KOPT-K1 (cell line): Measurements from ENCODE around the gene CYP39A1.

Experiments used
- H3K27ac ChIP-seq: fragments of 200-600 bp; sonication (generic); 2 replicates; pipeline ENCODE4 v1.5.1; 2016; ENCODE audit warnings: antibody characterized with exemption, mild to moderate bottlenecking, low read depth, low read length; ENCODE audit not compliant: poor library complexity, severe bottlenecking
- H3K36me3 ChIP-seq: fragments of 200-600 bp; sonication (generic); 2 replicates; pipeline ENCODE4 v1.5.1; 2017; ENCODE audit warnings: antibody characterized with exemption, mild to moderate bottlenecking, low read length, moderate library complexity; ENCODE audit not compliant: insufficient read depth
- H3K9me3 ChIP-seq: fragments of 200-600 bp; sonication (generic); 2 replicates; pipeline ENCODE4 v1.5.1; 2017; ENCODE audit warnings: antibody characterized with exemption, low read length, mild to moderate bottlenecking; ENCODE audit not compliant: insufficient read depth, poor library complexity, severe bottlenecking

Gene CYP39A1

DNA sequence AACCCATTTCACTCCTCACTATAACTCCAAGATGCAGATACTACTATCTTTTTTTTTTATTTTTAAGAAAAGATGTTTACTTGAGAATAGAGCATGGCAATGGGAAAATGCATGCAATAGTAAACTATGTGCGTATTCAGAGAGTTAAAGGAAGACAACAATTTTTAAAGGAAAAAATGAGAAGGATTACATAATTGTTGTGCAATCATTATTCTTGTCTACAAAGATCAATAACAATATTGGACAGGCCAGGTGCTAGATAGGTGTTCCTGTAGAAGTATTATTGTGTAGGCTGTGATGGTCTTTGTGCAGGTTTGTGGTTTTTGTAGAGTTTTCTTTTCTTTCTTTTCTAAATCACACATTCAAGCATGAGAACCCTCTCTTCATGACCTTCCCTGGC is 20.6 kb downstream of the CYP39A1 start:
- Histone ChIP-seq H3K9me3 (no peaks in the 10 kb centered on the region), H3K36me3 (no peaks in the 10 kb centered on the region), H3K27ac (no peak overlapping the region)

DNA sequence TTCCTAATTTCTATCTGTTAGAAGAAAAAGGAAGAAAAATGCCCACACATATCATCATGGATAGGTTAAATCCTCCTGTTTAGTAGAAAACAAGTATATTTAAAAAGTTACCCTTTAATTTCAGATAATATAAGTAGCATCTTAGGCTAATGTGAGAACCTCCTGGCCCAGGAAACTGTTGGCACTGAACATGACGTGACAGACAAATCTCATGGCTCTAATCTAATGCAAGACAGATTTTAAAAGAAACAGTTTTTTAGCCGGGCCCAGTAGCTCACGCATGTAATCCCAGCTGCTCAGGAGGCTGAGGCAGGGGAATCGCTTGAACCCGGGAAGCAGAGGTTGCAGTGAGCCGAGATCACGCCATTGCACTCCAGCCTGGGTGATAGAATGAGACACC is 22.9 kb downstream of the CYP39A1 start:
- Histone ChIP-seq H3K36me3 (no peaks in the 10 kb centered on the region), H3K27ac (no peak overlapping the region), H3K9me3 (no peaks in the 10 kb centered on the region)

DNA sequence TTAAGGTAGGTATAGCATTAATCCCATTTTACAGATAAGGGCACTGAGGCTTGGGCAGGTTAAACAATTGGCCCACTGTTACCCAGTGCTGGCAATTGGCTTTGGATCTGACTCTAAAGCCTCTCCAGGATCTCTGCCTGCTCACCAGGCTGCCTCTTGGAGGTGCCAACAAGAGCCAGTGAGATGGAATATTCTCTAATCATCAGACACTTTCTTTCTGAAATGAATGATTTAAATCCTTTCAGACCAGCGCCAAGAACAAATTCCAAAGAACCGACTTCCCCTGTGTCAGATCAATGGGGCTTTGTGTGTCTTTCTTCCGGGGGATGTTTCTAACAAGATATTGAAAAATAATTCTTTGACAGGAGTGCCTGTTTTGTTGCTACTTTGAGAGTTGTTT is 23.6 kb downstream of the CYP39A1 start:
- no peaks in the 10 kb centered on the region for H3K36me3 ChIP-seq
- H3K9me3 ChIP-seq = no peaks in the 10 kb centered on the region
- H3K27ac ChIP-seq = no peak overlapping the region

DNA sequence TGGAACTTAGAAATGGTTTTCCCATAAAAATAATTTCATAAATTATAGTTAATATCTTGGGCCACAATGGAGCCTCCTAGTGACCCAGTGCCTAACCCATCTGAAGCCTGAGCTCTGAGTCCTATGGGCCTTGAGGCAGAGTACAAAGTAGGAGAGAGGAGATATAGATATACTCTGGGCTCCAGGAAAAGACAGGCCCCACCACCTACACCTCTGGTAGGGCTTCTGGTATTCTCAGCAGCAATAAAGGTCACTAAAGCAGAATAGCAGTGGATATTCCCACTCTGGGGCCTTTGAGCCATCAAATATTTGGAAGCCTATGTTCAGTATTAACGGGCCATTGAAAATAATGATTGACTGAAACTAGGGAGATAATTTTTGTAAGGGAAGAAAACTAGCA is 24.1 kb downstream of the CYP39A1 start:
- Histone ChIP-seq H3K27ac (no peak overlapping the region), H3K9me3 (no peaks in the 10 kb centered on the region), H3K36me3 (no peaks in the 10 kb centered on the region)

DNA sequence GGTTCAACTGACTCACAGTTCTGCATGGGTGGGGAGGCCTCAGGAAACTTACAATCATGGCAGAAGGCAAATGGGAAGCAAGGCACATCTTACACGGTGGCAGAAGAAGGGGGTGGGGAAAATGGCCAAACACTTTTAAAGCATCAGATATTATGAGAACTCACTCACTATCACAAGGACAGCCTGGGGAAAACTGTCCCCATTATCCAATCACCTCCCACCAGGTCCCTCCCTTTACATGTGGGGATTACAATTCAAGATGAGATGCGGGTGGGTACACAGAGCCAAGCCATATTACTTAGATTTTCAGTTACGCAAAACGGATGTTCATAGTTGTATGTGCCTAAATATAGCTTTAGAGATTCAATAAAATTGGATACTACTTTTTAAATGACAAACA is 25.6 kb downstream of the CYP39A1 start:
- no peaks in the 10 kb centered on the region for H3K36me3 ChIP-seq
- H3K9me3 ChIP-seq = no peaks in the 10 kb centered on the region
- H3K27ac ChIP-seq = no peak overlapping the region

DNA sequence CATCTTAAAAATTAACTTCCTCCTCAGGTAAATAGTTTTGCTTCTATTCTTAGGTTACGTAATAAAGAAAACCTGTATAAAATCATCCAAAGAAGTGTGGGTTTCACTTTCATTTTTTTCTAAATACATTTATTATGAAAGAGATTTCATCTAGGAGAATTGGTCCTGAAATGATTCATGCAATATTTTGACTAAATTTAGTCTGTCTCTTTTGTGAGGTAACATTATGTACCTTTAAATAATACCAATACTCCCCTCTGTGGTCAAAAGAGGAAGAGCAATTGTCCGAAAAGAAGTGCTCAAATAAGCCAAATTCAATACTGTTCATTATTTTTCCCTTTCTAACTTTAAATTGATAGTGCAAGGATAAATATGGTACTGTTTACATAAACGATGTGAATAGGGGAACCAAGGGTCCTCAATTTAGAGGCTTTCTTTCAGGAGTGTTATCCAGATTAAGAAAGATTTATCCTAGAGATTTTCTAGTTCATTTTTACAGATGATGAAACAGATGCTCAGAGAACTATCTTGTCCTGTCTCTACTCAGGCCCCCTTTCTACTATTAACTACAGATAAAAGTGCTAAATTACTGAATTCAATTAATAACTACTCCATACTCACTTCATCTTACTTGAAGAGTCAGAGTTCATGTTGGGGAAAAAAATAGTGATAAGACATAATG is 26.2 kb downstream of the CYP39A1 start:
- no peaks in the 10 kb centered on the region for H3K9me3 ChIP-seq
- H3K27ac ChIP-seq = no peak overlapping the region
- H3K36me3 ChIP-seq = no peaks in the 10 kb centered on the region

DNA sequence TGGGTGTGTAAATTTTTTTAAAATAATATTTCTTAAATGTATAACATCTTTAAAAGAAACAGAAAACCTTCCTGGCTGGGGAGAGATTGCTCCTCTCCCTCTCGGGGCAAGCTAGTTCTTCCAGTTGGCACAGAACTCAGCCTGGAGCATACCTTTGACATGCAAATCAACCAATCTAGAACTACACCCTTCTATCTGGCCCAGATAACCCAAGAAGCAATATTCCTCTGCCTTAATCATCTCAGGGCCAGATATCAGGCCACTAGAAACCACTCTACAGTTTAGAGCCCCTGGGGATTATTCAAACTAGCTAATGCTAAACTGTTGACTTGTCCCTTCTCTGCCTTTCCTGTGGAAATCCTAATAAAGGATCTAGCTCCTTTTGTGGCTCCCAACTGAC is 33.9 kb downstream of the CYP39A1 start:
- H3K36me3 ChIP-seq = no peaks in the 10 kb centered on the region
- H3K9me3 ChIP-seq = no peaks in the 10 kb centered on the region
- H3K27ac ChIP-seq = no peak overlapping the region

DNA sequence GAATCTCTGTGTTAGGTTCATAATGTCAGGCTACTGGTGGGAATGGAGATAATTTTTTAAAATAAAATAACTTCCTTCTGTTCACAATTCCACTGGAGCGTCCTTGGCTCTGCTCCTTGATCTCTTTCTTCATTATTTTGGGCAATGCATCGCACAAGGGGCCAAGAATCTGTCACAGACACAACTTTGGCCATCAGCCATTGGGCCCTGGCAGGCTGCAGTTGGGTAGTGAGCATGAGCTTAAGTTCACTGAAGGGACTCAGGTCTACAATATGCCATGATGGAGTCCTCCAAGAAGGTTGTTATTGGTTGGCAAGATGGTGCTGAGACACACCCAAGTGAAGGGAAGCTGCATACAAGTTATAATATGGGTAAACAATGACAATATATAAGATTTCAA is 40.0 kb downstream of the CYP39A1 start:
- Histone ChIP-seq H3K9me3 (no peaks in the 10 kb centered on the region), H3K36me3 (no peaks in the 10 kb centered on the region), H3K27ac (no peak overlapping the region)

DNA sequence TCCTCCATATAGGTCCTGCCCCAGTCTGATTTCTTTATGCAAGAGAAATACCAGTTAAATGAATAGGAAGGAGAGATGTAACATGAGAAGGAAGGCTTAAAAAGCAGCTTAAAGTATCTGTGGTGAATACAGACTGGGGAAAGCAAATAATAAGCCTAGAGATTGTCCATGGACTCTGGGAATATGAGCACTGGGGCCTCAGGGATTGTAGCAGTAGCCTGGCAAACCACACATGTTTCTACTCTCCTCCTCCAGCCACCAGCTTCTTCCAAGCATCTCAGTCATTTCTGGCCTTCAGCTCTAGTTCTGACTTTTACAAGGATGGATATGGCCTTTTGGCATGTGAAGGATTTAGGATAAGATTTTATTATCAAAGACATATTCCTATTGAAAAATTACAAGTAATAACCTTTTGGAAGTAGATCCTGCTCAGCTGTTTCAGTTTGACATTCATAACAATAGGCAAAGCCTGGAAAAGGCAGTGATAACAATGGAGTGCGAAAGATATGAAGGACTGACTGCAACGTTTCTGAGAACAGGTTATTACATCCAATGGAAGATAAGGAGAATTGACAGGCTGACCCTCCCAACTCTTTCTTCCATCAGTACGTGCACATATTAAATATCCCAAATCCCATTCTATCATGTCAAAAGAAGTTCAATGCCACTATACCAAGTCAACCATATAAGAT is 41.6 kb downstream of the CYP39A1 start:
- H3K9me3 ChIP-seq = no peaks in the 10 kb centered on the region

DNA sequence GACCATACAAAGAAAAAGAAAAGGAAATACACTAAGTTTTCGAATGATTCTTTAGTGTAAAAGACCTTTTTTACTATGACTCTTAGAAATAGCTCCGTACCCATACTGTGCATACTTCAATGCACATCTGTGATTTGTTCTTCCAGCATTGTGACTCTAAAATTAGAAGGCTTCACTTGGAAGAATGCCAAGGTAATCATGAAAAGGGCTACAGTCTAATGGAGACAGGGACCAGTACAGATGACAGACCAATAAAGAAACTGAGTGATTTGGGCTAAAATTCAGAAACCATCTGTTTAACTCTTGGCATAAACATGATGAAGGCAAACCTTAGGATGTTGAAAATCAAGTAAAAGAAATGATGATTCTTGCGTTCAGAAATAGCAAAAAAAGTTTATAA is 46.3 kb downstream of the CYP39A1 start:
- no peak overlapping the region for H3K27ac ChIP-seq

More for the DNA sequence above, 41.6 kb downstream of the CYP39A1 start:
- Histone ChIP-seq H3K27ac (no peak overlapping the region), H3K36me3 (no peaks in the 10 kb centered on the region)

DNA sequence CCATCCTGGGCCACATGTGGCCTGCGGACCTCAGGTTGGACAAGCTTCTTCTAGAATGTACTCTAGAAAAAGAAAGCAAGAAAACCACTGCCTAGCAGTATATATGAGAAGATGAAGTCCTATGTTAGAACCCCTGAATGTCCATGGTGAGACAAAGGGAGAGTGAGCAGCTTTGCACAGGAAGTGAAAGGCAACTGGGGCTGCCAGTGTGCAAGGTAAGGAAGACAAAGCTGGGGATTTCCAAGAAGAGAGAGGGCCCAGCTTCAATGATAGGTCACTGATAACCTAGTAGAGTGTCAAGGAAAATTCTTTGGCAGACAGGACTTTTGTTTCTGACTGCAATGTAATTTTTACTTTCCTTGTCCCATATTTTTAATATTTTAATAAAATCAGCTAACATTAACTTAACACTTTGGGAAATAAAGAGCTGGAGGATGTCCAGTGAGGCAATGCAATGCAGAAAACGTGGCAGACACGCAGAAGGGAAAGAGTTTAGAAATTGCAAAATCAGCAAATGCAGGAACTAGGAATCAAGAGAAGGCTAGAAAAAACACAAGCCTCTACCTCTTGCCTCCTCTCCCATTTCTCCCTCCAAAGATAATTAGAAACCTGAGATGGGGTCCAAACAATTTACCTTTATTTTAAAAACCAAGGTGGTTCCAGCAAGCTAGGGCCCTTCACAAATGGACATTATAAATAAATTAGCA is 47.4 kb downstream of the CYP39A1 start:
- H3K27ac ChIP-seq = no peak overlapping the region
- no peaks in the 10 kb centered on the region for H3K9me3 ChIP-seq
- H3K36me3 ChIP-seq = no peaks in the 10 kb centered on the region

More for the DNA sequence above, 46.3 kb downstream of the CYP39A1 start:
- H3K36me3 ChIP-seq = no peaks in the 10 kb centered on the region
- no peaks in the 10 kb centered on the region for H3K9me3 ChIP-seq

DNA sequence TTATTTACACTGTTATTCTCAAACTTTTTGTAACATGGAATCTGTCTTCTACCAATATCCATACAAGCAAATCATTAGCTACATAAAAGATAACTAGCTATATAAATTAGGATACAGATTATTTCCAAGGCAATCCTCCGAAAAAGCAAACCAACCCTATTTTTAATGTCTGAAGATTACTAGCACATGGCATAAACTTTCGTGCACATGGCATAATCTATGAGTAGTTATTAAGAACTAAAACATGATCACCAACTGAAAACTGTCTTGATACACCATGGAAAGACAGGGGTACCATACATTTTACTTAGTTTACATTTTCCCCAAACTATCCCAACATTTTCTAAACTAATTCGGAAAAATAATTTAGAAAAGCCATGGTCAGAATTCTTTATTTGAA is 54.4 kb downstream of the CYP39A1 start:
- H3K9me3 ChIP-seq = peaks cover 9% of the 10 kb centered on the region
- no peak overlapping the region for H3K27ac ChIP-seq
- no peaks in the 10 kb centered on the region for H3K36me3 ChIP-seq

DNA sequence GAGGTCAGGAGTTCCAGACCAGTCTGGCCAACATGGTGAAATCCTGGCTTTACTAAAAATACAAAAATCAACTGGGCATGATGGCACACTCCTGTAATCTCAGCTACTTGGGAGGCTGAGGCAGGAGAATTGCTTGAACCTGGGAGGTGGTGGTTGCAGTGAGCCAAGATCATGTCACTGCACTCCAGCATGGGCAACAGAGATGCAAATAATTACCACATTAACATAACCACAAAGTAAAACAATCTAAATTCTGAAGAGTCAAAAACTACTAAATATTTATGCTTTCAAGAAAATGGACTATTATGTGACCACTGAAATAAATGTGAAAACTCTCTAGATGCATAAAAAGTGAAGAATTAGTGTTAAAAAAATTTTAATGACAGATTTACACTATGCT is 59.9 kb downstream of the CYP39A1 start:
- H3K36me3 ChIP-seq = no peaks in the 10 kb centered on the region

DNA sequence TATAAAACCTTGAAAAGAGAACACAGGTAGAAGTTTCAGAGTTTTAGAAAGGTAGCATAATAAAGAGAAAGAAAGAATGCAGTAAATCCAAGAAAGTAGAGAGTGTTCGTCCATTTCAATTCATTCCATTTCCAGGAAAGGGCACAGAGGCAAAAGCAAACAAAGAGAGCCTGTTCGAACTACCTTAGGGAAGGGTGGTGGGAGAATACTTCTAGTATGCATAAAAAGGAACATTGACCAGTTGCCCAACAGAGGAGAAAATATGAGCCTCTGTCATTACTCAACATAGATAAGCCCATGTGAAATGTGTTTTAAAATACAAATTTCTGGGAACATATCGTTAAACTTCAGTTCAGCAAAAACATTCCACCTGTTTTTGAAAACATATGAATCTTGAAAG is 60.6 kb downstream of the CYP39A1 start:
- Histone ChIP-seq H3K9me3 (peaks cover 9% of the 10 kb centered on the region), H3K27ac (no peak overlapping the region), H3K36me3 (no peaks in the 10 kb centered on the region)

More for the DNA sequence above, 59.9 kb downstream of the CYP39A1 start:
- H3K27ac ChIP-seq = no peak overlapping the region
- peaks cover 9% of the 10 kb centered on the region for H3K9me3 ChIP-seq

DNA sequence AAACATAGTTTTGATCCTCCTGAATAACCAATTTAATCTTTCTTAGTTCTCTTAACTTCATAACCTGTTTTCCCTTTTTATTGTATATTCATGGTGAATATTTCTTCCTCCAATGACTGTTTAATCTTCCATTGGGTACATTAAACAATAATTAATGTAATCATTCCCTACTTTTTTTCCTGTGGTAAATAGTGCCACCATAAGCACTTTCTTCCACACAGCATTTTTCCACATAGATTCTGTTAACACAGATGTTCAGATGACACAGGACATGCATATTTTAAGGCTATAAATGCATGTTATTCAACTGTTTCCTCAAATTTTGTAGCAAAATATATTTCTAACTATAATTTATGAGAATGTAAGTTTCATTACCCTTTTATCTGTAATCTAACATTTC is 61.9 kb downstream of the CYP39A1 start:
- Histone ChIP-seq H3K27ac (no peak overlapping the region), H3K36me3 (no peaks in the 10 kb centered on the region), H3K9me3 (peaks cover 9% of the 10 kb centered on the region)
